Activated CD8-positive, alpha-beta memory T cell treated with anti-CD3 and anti-CD28 coated beads, Interleukin-2, amount 50 U/mL, for 4 hours (primary cell): ENCODE measurements around the gene MZB1.
A peak's percentile ranks its signal among the peaks of the same experiment; 100 is the strongest.
"Not testable (repeated sequence)": the region's sequence is repeated elsewhere in the genome, so short reads cannot be mapped to it uniquely, and the experiment has no call there.

Experiments
- DNase-seq: peaks from one replicate; pipeline ENCODE4 v3.0.0-alpha.2; 2020

The MZB1 gene

DNA sequence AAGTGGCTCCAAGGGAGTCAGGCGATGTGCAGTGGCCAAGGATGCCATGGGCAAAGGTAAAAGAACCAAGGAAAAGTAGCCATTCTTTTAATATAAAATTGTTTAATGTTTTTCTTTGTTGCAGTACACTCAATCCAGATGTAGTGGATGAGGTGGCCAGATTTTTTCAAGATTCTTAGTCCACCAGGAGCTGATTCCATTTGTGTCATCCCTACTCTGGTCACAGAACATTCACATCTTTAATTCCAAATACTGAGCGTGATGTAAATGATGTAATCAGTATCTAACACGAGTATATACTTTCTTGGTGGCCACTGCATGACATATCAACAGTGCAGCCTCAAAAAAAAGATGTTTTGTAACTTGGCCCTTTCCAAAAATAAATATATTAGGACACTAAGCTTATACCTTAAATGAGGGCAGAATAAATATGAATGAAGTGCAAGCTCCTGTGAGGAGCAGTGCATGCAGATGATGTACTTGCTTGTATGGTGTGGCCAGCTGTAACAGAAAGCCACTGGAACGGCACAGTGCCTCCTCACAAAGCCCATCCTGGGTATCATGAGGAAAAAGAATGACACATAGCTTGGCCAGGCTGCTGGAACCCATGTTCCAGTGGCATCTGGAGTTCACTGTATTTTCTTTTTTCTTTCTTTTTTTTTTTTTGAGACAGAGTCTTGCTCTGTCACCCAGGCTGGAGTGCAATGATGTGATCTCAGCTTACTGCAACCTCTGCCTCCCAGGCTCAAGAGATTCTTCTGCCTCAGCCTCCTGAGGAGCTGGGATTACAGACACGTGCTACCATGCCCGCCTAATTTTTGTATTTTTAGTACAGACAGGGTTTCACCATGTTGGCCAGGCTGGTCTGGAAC lies 20.6 kb upstream of the MZB1 start:
- DNase-seq = no peak

DNA sequence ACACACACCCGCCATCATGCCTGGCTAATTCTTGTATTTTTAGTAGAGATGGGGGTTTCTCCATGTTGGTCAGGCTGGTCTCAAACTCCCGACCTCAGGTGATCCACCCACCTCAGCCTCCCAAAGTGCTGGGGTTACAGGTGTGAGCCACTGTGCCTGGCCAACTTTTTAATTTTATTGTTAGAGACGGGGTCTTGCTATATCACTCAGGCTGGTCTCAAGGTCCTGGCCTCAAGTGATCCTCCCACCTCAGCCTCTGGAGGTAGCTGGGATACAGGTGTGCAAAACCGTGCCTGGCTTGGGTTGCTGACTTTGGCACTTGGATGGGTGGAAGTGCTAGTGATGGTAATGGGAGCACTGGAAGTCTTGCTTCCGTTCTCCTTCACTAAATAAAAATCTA lies 19.4 kb upstream of the MZB1 start:
- DNase-seq = not testable (repeated sequence)

DNA sequence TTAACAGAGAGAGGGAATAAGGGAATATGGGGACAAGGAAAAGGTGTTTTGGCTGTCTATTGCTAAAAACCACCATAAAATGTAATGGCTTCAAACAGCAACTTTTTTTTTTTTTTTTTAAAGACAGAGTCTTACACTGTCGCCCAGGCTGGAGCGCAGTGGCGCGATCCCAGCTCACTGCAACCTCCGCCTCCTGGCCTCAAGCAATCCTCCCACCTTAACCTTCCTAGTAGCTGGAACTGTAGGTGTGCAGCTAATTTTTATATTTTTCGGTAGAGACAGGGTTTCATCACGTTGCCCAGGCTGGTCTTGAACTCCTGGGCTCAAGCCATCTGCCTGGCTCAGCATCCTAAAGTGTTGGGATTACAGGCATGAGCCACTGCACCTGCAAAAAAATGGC lies 18.5 kb upstream of the MZB1 start:
- DNase-seq = no peak

DNA sequence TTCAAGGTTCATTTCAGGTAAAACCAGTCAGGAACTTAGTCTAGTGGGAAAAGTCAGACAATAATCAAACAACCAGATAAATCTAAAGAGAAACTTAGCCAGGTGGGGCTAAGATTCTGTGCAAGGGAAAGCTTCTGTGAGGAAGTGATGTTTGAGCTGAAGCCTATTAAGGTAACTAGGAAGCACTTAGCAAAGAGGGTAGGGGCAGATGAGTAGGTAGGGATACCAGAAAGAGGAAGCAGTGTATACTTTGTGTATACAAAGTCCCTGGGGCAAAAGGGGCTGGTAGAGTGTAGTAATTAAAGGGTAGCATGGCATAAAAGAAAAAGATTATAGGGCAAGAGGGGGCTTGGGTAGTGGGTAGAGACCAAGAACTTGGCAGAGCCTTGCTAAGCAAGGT lies 17.8 kb upstream of the MZB1 start:
- no peak for DNase-seq

GRCh38 chr5:139406963-139407362 lies 17.2 kb upstream of the MZB1 start:
- DNase-seq = no peak

- no peak for DNase-seq
These were observed 14.7 kb upstream of the MZB1 start for GRCh38 chr5:139404484-139404840.

DNA sequence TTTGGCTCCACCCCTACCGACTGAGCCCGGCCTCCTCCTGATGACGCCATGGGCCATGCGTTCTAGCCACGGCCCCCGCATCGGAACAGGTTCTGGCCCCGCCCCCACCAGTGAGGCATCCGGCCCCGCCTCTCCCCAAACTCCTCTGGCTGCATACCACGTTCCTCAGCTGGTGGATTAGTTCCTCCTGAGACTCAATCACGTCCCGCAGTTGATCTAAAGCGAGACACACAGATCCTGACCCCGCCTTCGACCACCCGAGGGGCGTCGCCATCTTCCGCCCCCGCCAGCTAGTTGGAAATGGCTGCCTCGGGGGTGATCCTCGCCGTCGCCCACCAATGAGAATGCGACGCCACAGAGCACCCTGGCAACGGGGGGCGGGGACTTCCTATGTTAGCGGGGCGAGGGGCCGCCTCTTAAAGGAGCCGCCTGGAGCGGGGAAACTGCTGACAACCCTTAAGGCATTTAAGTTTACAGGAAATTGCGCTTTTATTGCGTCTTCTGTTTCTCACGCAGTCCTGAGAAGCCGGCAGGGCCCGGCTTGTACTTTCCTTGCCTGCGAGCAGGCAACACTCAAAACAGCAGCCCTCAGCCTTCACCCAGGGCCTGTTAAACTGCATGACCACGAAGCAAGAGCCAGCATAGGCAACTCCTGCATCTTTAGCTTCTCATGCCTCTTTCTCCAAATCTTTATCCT lies 14.2 kb upstream of the MZB1 start, which contains the start of gene SPATA24:
Gene SPATA24 (minus strand): TSS at position 303 of the 697 bp plus-strand sequence. CDS start 29 bp downstream, at position 274.
- DNase-seq = peak; percentile 98

DNA sequence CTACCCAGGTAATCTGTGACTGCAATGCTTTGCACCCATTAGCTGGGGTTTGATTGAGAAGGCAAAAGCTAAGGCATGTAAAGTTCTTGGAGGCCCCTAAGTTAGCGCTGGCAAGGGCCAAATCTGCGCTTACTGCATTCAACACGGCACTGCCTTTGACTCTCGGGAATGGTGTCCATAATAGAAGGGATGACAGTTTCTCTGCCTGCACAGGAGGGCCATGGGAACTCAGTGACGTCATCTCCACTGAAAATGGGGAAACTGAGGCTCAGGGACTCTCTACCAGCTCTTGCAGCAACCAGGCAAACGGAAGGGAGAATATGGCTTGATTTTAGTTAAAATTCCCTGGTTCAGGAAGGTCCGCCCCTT lies 13.7 kb upstream of the MZB1 start:
- no peak for DNase-seq

- DNase-seq = no peak
These were observed 12.9 kb upstream of the MZB1 start for GRCh38 chr5:139402561-139403158.

- DNase-seq = no peak
These were observed 11.8 kb upstream of the MZB1 start for GRCh38 chr5:139401546-139401945.

DNA sequence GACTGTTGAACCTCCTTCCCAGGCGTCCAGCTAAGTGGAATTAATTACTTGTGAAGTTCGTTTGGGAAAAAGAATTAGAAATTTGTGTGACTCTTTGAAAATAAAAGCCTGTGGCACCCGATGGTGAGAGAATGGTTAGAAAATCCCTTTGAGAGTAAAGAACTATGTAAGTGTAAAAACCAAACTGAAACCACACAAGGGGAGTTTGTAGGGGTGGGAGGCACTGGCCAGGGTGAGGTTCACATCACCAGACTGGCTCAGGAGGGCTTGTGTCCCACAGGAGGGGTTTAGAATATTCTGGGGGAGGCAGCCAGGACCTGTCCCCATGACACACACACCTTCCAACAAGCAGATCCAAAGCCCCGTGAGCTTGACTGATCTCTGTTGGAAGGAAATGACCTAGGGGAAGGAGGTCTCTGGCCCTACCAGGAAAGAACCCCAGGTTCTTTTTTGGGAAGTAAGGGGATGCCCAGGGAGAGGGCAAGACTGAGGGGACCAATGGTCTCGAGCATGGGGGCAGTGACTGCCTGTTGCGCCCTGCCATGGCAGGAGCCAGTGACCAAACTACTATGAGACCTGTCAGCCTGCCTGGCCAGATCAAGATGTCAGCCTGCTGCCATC lies 9.9 kb upstream of the MZB1 start:
- no peak for DNase-seq

- DNase-seq = no peak
These were observed 8.2 kb upstream of the MZB1 start for GRCh38 chr5:139397921-139398320.

- no peak for DNase-seq
These were observed 7.0 kb upstream of the MZB1 start for GRCh38 chr5:139396691-139397090.

- no peak for DNase-seq
These were observed 6.3 kb upstream of the MZB1 start for GRCh38 chr5:139395844-139396640.

GRCh38 chr5:139394654-139395566 lies 5.2 kb upstream of the MZB1 start, which contains the start of gene PROB1:
TSS of gene PROB1 (minus strand) at chr5:139395104. CDS start at chr5:139395081, 23 bp downstream.
- no peak for DNase-seq

DNA sequence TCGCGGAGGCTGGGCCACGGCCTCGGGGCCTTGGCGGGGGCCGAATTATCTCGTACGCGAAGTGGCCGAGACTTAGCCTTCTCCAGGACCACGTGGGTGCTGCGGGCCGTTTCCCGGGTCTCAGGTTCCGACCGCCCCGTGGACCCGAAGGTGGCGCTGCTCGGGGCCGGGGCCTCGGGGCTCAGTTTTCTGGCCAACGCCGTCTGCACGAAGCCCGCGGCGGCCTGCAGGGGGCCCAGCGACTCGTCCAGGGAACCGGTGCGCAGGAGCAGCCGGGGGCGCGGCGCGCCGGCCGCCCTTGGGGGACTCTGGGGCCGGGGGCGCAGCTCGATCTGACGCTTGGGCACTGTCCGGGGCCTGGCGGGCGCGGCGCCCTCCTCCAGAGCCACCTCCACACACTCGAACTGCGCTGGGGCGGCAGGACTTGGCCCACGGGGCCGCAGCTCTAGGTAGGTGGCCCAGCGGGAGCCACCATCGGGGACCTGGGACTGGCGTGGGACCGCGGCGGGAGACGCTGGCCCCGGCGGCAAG lies 4.5 kb upstream of the MZB1 start:
- peak; percentile 66 for DNase-seq

- DNase-seq = no peak
These were observed 3.9 kb upstream of the MZB1 start for GRCh38 chr5:139393497-139394122.

DNA sequence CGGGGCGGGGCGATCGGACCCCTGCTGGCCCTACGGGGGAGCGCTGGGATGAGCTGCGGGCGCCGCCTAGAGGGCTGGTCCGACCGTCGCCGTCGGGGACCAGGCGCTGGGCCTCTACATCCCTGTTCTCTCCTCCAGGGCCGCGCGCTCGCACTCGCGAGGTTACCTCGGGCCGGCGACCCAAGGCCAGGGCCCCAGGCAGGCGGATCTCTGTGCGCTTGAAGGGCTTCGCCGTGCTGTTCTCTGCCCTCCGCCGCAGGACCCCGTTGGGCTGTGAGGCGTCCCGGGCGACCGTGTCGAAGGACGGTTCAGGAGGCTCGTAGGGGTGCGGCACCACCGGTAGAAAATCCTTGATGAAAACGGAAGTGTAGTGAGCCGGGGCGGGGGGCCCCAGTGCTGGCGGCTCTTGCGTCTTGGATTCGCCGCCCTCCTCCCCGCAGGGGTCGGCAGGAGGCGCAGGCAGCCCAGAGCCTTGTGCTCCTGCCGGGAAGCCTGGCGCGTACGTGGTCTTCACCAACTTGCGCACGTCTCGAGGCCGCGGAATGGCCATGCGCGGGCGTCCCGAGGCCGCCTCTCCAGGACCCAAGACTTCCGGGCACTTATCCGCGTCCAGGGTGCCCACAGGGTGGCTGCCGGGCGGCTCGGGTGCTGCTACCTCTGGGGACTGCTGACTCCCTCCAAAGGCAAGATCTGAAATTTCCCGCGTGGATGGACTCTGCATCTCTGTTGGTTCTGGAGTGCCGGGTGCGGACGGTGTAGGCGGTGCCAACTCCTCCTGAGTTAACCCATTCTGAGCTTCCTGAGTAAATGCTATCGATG lies 3.2 kb upstream of the MZB1 start:
- DNase-seq = peak; percentile 75

- DNase-seq = no peak
These were observed 2.6 kb upstream of the MZB1 start for GRCh38 chr5:139392324-139392677.
